ENCODE results near the gene IQSEC1.

The IQSEC1 gene

DNA sequence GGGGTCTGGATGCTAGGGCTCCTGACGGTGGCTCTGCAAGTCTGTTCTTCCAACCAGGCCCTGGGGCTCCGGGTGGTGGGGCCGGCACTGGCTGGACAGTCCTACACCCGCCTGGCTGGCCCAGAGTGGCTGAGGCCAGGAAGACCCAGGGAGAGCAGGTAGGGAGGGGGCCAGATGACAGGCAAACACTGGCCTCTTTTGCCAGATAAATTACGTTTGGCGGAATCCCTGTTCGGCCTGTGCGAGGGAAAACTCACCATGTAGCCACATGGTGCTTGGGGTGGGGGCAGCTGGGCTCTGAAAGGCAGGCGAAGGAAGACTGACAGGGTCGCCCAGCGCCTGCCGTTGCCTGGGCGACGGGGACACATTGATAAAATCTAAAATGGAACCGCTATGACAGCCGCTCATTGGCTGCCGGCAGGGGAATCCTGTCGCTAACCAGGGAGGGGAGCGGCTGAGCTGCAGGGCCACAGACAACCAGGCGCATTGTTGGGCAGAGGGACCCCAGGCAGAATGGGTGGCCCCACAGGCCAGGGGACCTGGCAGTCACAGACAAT, 30.4 kb downstream of the IQSEC1 start:
- TF ChIP-seq, protein P1, sequence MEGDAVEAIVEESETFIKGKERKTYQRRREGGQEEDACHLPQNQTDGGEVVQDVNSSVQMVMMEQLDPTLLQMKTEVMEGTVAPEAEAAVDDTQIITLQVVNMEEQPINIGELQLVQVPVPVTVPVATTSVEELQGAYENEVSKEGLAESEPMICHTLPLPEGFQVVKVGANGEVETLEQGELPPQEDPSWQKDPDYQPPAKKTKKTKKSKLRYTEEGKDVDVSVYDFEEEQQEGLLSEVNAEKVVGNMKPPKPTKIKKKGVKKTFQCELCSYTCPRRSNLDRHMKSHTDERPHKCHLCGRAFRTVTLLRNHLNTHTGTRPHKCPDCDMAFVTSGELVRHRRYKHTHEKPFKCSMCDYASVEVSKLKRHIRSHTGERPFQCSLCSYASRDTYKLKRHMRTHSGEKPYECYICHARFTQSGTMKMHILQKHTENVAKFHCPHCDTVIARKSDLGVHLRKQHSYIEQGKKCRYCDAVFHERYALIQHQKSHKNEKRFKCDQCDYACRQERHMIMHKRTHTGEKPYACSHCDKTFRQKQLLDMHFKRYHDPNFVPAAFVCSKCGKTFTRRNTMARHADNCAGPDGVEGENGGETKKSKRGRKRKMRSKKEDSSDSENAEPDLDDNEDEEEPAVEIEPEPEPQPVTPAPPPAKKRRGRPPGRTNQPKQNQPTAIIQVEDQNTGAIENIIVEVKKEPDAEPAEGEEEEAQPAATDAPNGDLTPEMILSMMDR (IDR thresholded peaks at IDR 0.05; ENCODE audit: borderline replicate concordance, control extremely low read depth, extremely low read depth, insufficient read depth, missing control alignments): no peak
- in situ Hi-C loops (cut with MboI; ENCODE audit: low sequenced_read_pairs, unreplicated experiment): no loop called here
- DNase-seq (ENCODE audit: low spot score): no peak

DNA sequence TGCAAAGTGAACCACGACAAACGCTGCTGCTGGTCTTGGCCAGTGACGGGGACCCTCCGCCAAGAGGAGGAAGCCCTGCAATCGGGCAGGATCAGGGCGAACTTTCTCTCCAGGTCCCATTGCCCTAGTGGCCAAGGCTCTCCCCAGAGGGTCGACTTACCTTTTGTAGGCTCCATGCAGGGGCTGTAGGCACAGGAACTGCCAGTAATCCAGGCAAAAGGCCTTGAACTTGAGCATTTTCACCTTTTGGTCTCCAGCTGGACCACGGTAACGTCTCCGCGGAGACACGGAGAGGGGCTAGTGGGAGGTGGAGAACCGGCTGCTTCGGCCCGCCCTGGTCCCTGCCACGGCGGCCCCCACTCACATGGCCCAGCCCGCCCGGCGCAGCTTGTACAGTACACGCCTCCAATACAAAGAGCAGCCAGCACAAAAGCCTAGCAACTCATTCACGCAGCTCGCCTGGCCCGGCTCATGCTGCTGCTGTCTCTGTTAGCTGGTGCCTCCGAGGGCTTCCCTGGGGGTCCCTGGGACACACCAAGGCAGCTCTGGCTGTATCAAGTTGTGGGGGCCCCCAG, 31.0 kb downstream of the IQSEC1 start:
- in situ Hi-C loops (cut with MboI; ENCODE audit: low sequenced_read_pairs, unreplicated experiment): no loop called here
- DNase-seq (ENCODE audit: low spot score): no peak
- TF ChIP-seq, protein P1 (IDR thresholded peaks at IDR 0.05; ENCODE audit: borderline replicate concordance, control extremely low read depth, extremely low read depth, insufficient read depth, missing control alignments): no peak

DNA sequence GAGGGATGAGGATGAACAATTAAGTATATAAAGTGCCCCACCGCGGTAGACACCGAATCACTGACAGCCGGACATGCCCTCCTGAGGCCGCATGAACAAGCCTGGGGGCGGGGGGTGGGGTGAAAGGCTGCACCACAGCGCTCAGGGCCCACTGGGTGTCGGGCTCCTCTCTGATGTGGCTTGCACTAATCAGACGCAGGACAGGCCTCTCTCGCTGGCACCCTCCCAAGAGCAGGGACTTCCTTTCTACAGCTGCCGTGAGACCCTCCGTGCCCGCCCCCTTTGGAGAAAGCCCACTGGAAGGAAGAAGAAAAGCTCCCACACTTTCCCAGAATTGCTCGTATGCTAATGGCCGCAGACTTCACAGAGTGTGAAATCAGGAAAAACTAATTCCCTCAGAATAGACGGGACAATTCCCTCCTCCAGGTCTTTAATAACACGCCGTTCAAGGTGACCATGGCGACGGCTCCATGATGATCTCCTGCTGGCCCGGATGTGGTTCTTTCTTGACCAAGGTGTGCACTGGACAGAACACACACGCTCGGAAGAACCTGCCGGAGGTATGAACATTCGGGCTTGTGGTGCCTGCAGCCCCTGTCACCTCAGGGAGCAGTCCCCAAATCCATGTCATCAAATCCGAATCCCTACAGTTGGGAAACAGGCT, 32.0 kb downstream of the IQSEC1 start:
- TF ChIP-seq, protein P1 (IDR thresholded peaks at IDR 0.05; ENCODE audit: borderline replicate concordance, control extremely low read depth, extremely low read depth, insufficient read depth, missing control alignments): no peak
- in situ Hi-C loops (cut with MboI; ENCODE audit: low sequenced_read_pairs, unreplicated experiment): no loop called here
- DNase-seq (ENCODE audit: low spot score): no peak

DNA sequence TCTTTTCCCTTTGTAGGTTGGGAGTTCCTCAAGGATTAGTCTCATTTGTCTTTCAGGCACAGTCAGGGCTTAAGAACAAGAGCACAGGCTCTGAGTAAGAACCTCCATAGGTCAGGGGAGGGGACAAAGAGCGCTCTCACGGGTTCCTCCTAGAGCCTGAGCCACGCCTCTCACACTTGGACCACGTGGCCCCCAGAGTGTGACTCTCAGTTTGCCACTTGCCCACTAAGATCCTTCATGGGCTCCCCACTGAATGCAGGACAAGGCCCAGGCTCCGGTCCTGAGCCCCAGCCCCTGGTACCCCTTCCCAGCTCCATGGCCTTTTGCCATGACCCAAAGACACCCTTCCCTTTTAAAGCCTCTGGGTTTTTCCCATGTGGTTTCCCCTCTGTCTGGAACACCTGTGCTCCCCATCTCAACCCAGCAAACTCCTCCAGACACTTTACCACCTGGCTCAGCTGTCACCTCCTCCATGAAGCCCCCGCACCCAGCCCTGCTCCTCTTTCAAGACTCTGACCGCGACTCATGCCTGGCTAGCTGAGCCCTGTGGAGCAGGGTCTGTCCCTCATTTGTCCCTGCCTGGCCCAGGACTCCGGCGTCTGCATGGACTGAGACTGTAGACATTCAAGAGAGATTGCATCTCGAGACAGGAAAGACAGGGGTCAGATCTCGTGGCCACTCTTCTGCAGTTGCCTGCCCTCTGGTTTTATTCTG, 32.7 kb downstream of the IQSEC1 start:
- in situ Hi-C loops (cut with MboI; ENCODE audit: low sequenced_read_pairs, unreplicated experiment): no loop called here
- TF ChIP-seq, protein P1 (IDR thresholded peaks at IDR 0.05; ENCODE audit: borderline replicate concordance, control extremely low read depth, extremely low read depth, insufficient read depth, missing control alignments): no peak
- DNase-seq (ENCODE audit: low spot score): peak; percentile 89

DNA sequence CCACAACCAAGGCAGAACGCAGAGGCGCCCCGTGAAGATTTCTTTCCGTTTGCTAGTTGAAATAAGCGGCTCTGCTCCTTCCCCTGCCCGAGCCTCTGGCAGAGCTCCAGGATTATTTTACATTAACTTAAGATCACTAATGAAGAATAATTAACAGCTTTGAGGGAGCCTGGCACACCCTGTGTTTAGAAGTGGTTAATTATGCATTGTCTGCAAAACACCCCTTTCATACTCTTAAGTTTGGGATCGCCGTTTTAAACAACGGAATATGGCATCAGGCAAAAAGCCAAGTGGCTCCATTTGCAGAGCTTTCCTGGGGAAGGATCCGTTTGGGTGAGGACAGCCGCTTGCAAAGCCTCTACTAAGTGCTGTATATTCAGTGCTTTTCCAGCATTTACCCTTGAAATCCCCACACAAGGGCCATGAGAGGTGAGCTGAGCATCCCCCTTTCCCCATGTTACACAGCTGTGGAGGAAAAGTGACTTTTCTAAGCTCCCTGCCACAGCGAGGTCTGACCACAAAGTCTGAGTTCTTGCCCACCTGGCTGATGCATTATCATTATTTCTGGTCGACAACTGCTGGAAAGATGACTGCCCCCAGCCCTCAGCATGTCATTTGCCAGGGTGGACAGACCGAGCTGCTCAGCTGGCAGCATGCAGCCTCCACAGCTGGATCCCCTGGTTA, 33.9 kb downstream of the IQSEC1 start:
- TF ChIP-seq, protein P1 (IDR thresholded peaks at IDR 0.05; ENCODE audit: borderline replicate concordance, control extremely low read depth, extremely low read depth, insufficient read depth, missing control alignments): no peak
- no peak for DNase-seq (ENCODE audit: low spot score)
- in situ Hi-C loops (cut with MboI; ENCODE audit: low sequenced_read_pairs, unreplicated experiment): no loop called here

DNA sequence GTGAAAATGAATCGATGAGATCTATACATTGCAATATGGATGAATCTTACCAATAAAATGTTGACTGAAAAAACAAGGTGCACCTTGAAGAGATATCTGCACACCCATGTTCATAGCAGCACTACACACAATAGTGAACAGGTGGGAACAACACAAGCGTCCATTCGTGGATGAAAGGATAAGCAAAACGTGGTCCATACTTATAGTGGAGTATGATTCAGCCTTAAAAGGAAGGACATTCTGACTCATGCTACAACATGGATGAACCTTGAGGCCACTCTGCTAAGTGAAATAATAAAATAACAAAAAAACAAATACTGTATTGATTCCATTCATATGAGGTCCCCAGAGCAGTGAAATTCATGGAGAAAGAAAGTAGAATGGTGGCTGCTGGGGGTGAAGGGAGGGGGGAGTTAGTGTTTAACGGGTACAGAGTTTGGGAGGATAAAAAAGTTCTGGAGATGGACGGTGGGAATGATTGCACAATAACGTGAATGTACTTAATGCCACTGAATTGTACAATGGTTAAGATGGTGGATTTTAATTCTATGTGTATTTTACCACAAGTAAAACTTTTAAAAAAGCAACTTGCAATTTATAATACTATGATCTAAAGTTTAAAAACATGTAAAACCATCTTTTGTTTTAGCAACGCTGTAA, 35.6 kb downstream of the IQSEC1 start:
- in situ Hi-C loops (cut with MboI; ENCODE audit: low sequenced_read_pairs, unreplicated experiment): no loop called here
- no peak for DNase-seq (ENCODE audit: low spot score)

More for the DNA sequence above, 35.6 kb downstream of the IQSEC1 start:
- TF ChIP-seq, protein P1 (IDR thresholded peaks at IDR 0.05; ENCODE audit: borderline replicate concordance, control extremely low read depth, extremely low read depth, insufficient read depth, missing control alignments): no peak

All from GM13976 (cell line).